HTR-8/SVneo (cell line): ENCODE measurements around the gene AK4.

Experiments
- DNase-seq: peaks from one replicate; pipeline ENCODE4 v3.0.0; 2011; ENCODE audit warnings: low spot score, mixed read lengths; ENCODE audit not compliant: insufficient read length
- FAIRE-seq: peaks from 2 replicates; lab custom pipeline; 2011; peaks lifted over from hg19 to GRCh38; lab: Jason Lieb, UNC

AK4 gene

GRCh38 chr1:65172936-65173690 lies 25.1 kb downstream of the AK4 start:
- FAIRE-seq = peak; percentile 51
- DNase-seq = no peak

DNA sequence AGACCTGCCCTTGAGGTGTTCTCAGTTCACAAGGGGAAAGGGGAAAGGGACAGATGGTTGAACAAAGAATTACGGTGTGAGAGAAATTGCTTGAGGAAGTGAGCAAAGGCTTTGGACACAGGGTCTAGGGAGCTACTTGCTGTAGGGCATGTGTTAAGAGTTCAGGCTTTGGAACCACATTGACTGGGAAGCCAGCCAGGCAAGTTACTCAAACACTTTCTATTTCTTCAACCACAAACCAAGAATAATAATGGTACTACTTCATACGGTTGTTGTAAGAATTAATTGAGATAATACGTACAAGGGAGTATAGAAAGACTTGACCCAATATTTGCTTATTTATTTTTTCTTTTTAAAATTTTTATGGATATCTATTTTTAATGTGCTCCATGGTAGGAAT lies 26.6 kb downstream of the AK4 start:
- peak; percentile 75 for DNase-seq
- FAIRE-seq = no peak

DNA sequence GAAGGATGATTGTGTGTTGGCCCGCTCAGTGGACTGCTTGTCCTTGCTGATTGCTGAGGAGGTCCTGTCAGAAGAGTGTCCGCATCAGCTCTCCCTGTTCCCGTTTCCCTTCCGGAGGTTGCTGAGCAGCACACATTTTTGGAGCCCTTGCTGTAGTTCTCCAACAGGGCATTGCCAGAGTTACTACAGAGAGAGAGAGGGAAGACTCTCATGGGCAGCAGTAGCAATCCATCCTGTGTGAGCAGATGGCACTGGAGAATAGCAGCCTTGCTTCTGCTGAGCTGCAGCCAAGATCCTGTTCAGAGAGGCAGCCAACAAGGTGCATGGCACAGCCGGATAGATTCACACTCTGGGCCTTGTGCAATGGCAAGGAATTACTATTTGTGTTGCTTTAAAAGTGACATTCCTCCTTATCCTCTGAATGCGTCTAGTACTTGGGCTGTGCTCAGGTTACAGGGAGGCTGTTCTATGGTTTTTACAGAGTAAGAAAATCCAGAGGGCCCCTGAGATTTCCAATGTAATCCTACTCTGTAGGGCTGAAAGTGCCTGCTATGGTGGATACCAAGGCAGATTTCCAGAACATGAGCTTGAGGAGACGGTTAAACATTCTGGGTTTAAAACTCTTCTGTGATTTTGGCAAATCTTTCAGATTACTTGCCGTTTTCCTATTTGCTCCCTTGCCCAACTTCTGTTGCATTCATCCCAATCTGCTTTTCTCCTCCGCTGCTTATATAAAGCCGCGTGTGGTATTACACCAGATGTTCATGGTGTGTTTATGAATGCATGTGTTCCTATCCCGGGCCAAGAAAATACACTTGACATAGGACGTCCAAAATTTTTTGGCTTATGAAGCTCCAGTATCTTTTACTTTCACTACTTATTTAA lies 27.4 kb downstream of the AK4 start:
- FAIRE-seq (no peak), DNase-seq (no peak)

- DNase-seq (no peak), FAIRE-seq (no peak)
Measured at GRCh38 chr1:65176056-65176450, 28.1 kb downstream of the AK4 start.

DNA sequence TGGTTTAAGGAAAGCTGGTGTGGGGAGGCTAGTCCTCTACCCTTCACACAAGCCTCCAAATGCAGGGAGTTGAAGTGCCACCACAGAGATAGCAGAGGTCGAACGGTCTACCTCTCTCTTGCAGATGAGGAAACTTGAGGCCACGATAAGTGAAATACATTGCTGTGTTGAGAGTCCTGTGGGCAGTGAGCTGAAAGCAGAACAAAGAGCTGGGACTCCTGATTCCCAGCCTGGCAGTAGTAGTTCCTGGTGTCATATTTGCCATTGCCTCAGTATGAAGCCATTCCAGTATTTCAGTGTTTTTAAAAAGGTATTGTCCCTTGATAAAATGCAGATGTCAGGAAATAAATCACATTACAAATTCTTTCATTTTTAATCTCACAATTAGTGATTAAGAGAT lies 28.6 kb downstream of the AK4 start:
- FAIRE-seq (no peak), DNase-seq (no peak)

- DNase-seq (peak; percentile 70), FAIRE-seq (no peak)
Measured at GRCh38 chr1:65177457-65177856, 29.5 kb downstream of the AK4 start.

- DNase-seq = no peak
- no peak for FAIRE-seq
Measured at GRCh38 chr1:65178235-65178634, 30.2 kb downstream of the AK4 start.

DNA sequence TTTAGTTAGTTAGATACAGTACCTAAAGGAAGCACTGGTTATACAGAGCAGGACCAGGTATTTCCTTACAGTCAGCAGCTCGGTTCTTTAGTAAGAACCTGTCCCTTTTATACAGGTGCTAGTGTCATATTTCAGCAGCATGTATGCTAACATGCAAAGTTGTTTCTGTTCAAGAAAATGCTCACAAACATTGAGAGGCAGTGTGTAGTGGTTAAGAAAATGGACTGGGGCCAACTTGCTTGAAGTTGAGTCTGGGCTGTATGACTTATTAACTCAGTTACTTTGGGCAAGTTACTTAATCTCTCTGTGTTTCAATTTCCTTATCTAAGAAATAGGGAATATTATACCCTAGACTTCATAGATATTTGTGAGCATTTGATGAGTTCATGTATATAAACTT lies 31.1 kb downstream of the AK4 start:
- FAIRE-seq = no peak

DNA sequence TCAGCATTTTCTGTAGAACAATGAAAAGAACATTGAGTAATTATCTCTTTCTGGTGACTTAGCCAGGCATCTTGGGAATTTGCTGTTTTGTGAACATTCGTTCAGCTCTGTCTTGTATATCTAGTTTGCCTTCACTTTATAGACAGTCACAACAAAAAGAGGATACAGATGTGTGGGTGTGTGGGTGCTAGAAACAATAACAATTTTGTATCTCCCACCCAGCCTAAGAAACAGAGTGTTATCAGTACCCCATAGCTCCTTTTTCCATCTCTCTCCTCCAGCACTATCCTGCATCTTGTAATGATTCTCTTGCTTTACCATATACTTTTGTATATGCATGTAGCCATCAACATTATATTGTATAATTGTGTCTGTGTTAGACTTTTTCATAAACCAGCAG lies 33.0 kb downstream of the AK4 start:
- no peak for FAIRE-seq
- DNase-seq = no peak

More for the DNA sequence above, 31.1 kb downstream of the AK4 start:
- no peak for DNase-seq

DNA sequence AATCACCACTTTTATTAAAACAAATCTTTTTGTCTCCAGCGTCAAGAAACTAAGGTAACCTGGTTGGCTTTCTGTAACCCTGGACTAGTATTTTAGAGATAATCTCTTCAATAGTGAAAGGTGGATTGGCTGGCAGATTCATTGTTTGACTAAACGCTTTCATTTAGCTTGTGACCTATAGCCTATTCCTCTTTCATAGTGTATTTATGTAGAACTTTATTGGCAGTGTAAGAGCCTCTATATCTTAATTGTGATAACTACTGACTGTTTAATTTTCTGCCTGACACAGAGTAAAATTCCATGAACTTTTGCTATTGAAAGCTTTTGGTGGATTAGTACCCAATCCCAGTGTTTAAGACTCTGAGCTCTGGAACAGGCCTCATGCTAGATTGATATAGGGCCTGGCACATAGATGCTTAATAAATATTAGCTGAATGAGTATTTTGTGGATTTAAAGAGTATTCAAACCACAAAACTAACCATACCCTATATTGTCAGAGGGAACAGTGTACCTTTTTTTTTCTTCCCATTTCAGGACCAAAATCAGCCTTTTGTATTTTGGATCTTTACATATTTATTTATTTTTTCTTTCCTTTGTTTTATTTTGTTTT lies 34.8 kb downstream of the AK4 start:
- FAIRE-seq = no peak
- DNase-seq = no peak

DNA sequence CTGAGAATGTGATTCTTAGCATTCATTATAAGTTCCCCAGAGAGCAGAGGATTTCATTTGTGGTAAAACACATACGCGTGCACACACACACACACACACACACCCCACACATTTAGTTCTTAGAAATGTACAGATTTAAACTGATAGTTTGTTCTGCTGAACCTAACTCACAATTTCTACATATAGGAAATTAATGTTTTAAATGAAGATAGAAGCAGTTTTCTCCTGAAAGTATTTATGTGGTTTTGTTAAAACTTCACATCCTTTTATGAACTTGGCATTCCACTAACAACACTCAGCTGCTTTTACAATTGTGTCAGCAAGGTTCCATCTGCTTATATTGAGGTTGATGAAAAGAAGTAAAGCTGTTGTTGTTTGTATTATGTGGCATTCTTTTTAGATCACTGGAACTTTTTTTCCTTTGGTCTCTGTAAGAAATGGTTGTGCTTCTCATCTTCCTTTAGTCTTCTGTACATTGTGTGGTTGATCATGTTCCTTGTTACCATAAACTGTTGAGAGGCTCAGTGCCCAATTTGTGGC lies 41.6 kb downstream of the AK4 start:
- FAIRE-seq = no peak
- DNase-seq = no peak

DNA sequence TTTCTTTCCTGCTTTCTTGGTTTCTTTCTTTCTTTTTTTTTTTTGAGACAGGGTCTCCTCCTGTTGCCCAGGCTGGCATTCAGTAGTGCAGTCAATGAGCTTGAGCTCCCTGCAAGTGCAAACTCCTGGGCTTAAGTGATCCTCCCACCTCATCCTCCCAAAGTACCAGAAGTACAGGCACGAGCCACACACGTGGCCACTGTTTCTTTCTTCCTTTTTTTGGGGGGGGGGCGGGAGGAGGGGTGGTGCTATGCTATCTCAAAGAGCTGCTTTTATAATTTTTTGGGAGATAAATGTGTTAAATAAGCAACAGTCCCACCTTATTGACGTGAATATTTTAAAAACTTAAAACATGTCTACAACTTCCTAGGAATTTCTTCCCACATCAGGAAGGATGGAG lies 42.2 kb downstream of the AK4 start:
- no peak for FAIRE-seq
- DNase-seq = no peak

- DNase-seq = no peak
- no peak for FAIRE-seq
Measured at GRCh38 chr1:65193129-65193695, 45.2 kb downstream of the AK4 start.

DNA sequence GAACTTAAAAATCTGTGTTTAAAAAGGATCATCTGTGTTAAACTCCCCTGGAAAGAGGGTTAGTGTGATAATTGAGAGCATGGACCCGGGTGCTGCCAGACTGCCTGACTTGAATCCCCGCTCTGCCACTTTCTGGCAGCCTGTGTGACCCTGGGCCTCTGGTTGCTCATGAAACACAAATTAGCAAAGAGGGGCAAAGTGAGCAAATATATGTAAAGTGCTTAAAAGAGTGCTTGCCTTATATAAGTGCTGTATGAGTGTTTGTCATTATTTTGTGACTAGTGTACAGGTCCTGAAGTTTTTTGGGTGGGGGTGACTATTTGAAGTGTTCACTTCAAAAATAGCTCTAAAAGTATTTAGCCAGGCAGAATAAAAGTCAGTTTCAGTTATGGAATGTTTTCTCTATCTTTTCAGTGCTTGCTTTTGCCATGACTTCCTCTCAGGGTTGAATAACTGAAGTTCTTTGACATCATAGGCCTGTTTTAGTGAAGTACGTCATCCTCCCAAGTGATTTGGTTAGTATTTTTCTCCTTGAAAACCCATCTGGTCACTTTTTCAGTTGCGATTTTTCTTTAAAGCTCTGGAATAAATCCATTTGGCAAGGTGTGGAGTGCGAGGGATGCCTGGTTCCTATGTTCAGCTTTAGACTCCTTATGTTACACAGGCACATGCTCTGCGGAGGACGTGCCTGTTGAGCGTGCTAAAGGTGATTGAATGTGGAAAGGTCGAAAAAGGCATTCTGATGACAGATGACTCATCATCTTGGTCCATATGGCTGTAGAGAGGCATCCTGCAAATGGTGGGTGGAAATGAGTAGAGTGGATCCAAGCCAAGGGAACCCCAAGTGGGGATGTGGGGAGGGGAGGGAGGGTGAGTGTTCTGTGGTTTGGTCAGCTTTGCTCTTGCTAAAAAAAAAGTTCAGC lies 47.8 kb downstream of the AK4 start:
- DNase-seq (peak; percentile 55), FAIRE-seq (peak; percentile 85)

DNA sequence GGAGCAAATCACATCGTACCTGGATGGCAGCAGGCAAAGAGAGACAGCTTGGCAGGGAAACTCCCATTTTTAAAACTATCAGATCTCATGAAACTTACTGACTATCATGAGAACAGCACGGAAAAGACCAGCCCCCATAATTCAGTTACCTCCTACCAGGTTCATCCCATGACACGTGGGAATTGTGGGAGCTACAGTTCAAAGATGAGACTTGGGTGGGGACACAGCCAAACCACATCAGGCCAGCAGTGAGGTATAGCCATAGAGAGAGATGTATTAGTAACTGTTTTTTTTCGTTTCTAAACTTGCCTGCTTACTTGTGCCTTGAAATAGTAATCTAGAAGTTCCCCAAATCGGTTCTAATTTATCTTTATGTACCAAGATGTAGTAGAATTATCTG lies 48.9 kb downstream of the AK4 start:
- DNase-seq = no peak
- FAIRE-seq = no peak

DNA sequence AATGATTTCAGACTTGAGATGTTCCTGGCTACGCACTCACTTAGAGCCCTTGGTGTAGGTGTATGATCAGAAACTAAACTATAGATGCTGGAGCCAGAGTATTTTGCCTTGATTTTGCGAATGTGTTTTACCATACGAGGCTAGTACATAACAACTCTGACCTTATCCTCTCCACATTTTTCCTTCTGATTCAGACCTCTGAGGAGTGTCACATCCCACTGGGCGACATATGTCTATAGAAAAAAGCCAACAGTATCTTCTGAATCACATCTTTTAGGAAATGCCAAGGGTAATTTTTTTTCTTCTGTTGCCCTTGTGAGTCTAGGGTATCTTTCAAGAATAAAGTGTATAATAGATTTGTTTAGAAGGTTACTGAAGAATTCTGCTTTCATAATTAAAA lies 49.6 kb downstream of the AK4 start:
- no peak for FAIRE-seq

GRCh38 chr1:65198096-65198495 lies 50.1 kb downstream of the AK4 start:
- FAIRE-seq (no peak), DNase-seq (no peak)

More for the DNA sequence above, 49.6 kb downstream of the AK4 start:
- DNase-seq = no peak

DNA sequence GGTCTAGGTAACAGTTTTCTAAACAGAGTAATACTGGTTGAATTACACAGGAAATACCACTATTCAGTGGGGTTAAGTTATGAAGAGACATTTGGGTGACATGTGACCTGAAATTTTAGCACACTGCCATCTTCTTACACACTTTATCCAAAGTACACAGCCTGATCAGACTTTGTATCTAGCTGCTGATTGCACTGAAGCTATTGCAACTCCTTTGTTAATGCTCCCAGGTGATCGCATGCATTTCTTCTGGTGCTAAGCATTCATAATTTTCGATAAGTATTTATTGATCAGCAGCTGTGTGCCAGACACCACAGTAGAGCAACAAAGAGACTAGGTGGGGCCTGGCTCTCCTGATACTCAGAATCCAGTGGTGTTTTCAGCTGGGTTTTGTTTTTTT lies 52.4 kb downstream of the AK4 start:
- DNase-seq (no peak), FAIRE-seq (no peak)

- no peak for DNase-seq
- no peak for FAIRE-seq
Measured at GRCh38 chr1:65206836-65207235, 58.8 kb downstream of the AK4 start.
